Pancreas (tissue), 10 donors: ENCODE results near the gene APC2. TPM values are rescaled to one million over a fixed set of nuclear protein-coding genes. Genes with fewer than 3 reads are reported as not detected.

Source experiments
- ATAC-seq, 4 donors: fragments of 200-7000 bp; cut with Tn5 transposase; one replicate each; pipeline versions ENCODE4 v1.8.0 to v1.9.1; 2020; ENCODE audit warnings: mild to moderate bottlenecking in 4 of 4, moderate library complexity in 4 of 4
- DNase-seq, 6 donors: peaks; one replicate each; pipeline ENCODE4 v3.0.0-alpha.2; 2020
- FAIRE-seq: peaks from 2 replicates; lab custom pipeline; 2012; peaks lifted over from hg19 to GRCh38; lab: Jason Lieb, UNC
- H3K27ac ChIP-seq, 4 donors: fragments of 200-600 bp; sonication (generic); 1 replicate in 3 of 4; 2 replicates in 1 of 4; pipeline versions ENCODE4 v1.5.0 to v1.8.0; 2020
- H3K27me3 ChIP-seq, 4 donors: fragments of 200-600 bp; one replicate each; pipeline ENCODE4 v1.8.0; 2021
- H3K36me3 ChIP-seq, 3 donors: fragments of 200-600 bp; sonication (generic) in 1 of 3; one replicate each; pipeline versions ENCODE4 v1.5.0 to v1.8.0; 2020 to 2021
- H3K4me1 ChIP-seq, 3 donors: fragments of 200-600 bp; one replicate each; pipeline ENCODE4 v1.8.0; 2021
- H3K4me3 ChIP-seq, 4 donors: fragments of 200-600 bp; sonication (generic) in 2 of 4; one replicate each; pipeline versions ENCODE4 v1.5.0 to v1.8.0; 2020 to 2021
- H3K9me3 ChIP-seq, 4 donors: fragments of 200-600 bp; one replicate each; pipeline ENCODE4 v1.8.0; 2021
- CTCF ChIP-seq, 4 donors: fragments of 200-600 bp; sonication (generic) in 3 of 4; IDR thresholded peaks; one replicate each; pipeline versions ENCODE4 v1.5.0 to v1.8.0; 2021; ENCODE audit warnings: antibody characterized with exemption in 4 of 4
- WGBS, 2 donors: extraction: QIAGEN DNeasy Blood & Tissue Kit; methylation state at CpG; one replicate each; pipeline ENCODE4 v1.1.7; 2013; 5-methylcytosine and 5-hydroxymethylcytosine counted together
- intact Hi-C, 3 donors: fragments of 100-400 bp; cut with DNase I; formaldehyde crosslinking; loops; one replicate each; pipeline versions ENCODE4 v1.11.1 to v1.14.2; 2022
- polyA plus RNA-seq, 2 donors: library from polyadenylated mRNA; stranded (reverse); fragments of 200-250 nt; gene quantifications; one replicate each; pipeline ENCODE4 v1.2.3, GENCODE V29; 2013
- total RNA-seq, 6 donors: library from RNA; stranded (reverse); fragmentation: NEBNext Ultra II Directional in 4 of 6; extraction: Animal tissue kit (Norgen Biotek cat#: 25700) in 4 of 6; gene quantifications; one replicate each; pipeline versions ENCODE4 v1.2.1 to v1.2.4, GENCODE V29; 2021 to 2023
- donor health status: healthy with polysubstance abuse.
- donor health status: DM: no; HTN: no; CAD: no; lungs with moderate emphysema.
- donor health status: DM: no; HTN: no; CAD: no.
- donor health status: control.
- donor health status: control.
- donor health status: Bipolar disorder and iron deficiency.
- donor health status: DM: yes; HTN: yes; CAD: no.
- donor health status: DM: no; HTN: no; CAD: no.
- donor health status: DM: no; HTN: no; CAD: no.
- donor health status: DM: yes; HTN: yes; CAD: no.

Gene APC2
- total and polyA plus RNA-seq, 8 donors = 0.04 to 0.27 (median 0.06) TPM; not detected in 1

DNA sequence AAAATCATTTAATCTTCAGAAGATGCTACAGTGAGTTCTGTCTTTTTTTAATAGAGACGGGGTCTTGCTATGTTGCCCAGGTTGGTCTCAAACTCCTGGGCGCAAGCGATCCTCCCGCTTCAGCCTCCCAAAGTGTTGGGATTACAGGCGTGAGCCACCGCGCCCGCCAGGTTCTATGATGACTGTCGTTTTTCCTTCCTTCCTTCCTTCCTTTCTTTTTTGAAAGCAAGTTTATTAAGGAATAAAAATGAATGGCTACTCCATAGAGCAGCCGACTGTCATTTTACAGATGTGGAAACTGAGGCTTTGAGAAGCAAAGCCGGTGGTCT lies 48.1 kb upstream of the APC2 start:
- FAIRE-seq (no peak), ATAC-seq (no peak), DNase-seq (no peak)
- peaks cover 0 to 11% (median 7%) of the 10 kb centered on the region in 3 donors for H3K4me1 ChIP-seq
- no peak for TF ChIP-seq CTCF (IDR thresholded peaks at IDR 0.05)
- H3K9me3 ChIP-seq = no peaks in the 10 kb centered on the region
- H3K4me3 ChIP-seq = peak overlapping the region in 3 of 4 donors; percentile 80 to 96 (median 90)
- no peak overlapping the region for H3K27ac ChIP-seq
- intact Hi-C loops = no loop called here
- 60 to 61% methylated on average over 11 of the region's 11 CpGs for WGBS, 2 donors
- no peaks in the 10 kb centered on the region for H3K27me3 ChIP-seq
- H3K36me3 ChIP-seq = no peaks in the 10 kb centered on the region

- intact Hi-C loops = no loop called here
- no peak overlapping the region for H3K27ac ChIP-seq
- H3K9me3 ChIP-seq = no peaks in the 10 kb centered on the region
- no peak for TF ChIP-seq CTCF (IDR thresholded peaks at IDR 0.05)
- no peaks in the 10 kb centered on the region for H3K27me3 ChIP-seq
- DNase-seq (no peak), ATAC-seq (no peak), FAIRE-seq (no peak)
- H3K4me3 ChIP-seq = no peak overlapping the region
- H3K36me3 ChIP-seq = no peaks in the 10 kb centered on the region
- 62% methylated on average over 25 of the region's 25 CpGs for WGBS, 2 donors
- H3K4me1 ChIP-seq = peaks cover 0 to 11% (median 7%) of the 10 kb centered on the region in 3 donors
Observed at GRCh38 chr19:1402411-1403070, 47.4 kb upstream of the APC2 start.

GRCh38 chr19:1406774-1407527 lies 43.0 kb upstream of the APC2 start:
- FAIRE-seq = no peak
- H3K9me3 ChIP-seq = no peaks in the 10 kb centered on the region
- H3K27ac ChIP-seq = peak overlapping the region; percentile 65 to 79 (median 73)
- H3K27me3 ChIP-seq = no peaks in the 10 kb centered on the region
- intact Hi-C loops = no loop called here
- H3K4me1 ChIP-seq = peaks cover 27 to 35% (median 31%) of the 10 kb centered on the region in 3 donors
- ATAC-seq = peak; percentile 85 to 89 (median 88)
- no peaks in the 10 kb centered on the region for H3K36me3 ChIP-seq
- peak in 1 of 4 donors; percentile 25 for TF ChIP-seq CTCF (IDR thresholded peaks at IDR 0.05)
- 0% methylated on average over 51 to 72 of the region's 72 CpGs for WGBS, 2 donors
- H3K4me3 ChIP-seq = peak overlapping the region; percentile 23 to 100 (median 60)
- peak; percentile 97 to 100 (median 99) for DNase-seq

DNA sequence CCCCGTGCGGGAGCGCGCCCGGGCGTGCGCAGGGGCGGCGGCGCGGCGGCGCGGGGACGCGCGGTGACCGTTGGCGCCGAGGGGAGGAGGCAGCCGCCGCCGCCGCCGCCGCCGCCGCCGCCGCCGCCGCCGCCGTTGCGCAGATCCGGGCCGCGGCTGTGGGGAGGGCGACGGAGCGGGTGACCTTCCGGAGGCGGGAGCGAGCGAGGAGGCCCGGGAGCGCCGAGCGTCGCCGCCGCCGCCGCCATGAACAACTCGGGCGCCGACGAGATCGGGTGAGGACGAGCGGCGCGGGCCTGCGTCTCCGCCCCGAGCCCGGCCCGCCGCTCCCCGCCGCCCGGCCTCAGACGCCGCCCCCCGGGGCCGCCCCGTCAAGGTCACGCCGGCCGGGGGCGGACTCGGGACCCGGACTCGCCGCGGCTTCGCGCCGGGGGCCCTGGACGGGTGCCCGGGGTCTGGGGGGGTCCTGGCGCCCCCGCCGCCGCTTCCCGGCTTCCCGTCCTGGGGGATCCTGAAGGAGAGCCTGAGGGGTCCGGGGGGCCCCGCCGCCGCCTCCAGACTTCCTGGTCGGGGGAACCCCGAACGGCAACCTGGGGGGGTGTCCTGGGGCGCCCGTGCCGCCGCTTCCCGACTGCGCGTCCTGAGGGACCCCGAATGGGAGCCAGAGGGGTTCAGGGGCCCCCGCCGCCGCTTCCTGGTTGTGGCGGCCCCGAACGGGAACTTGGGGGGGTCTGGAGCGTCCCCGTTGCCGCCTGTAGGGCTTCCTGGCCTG lies 42.2 kb upstream of the APC2 start, which contains the start of gene DAZAP1:
TSS of gene DAZAP1 (plus strand) at position 59 of the 772 bp plus-strand sequence. CDS start at position 247, 188 bp downstream.
- no peak for FAIRE-seq
- H3K27ac ChIP-seq = peak within 1 kb of the TSS; percentile 87 to 91 (median 88)
- H3K27me3 ChIP-seq = no peaks in the 10 kb centered on the region
- intact Hi-C loops = no loop called here
- peak within 1 kb of the TSS; percentile 80 to 100 (median 92) for H3K4me3 ChIP-seq
- H3K9me3 ChIP-seq = no peaks in the 10 kb centered on the region
- peaks cover 34 to 38% (median 36%) of the 10 kb centered on the region in 3 donors for H3K4me1 ChIP-seq
- no peak for TF ChIP-seq CTCF (IDR thresholded peaks at IDR 0.05)
- peak in 5 of 6 donors; percentile 60 to 90 (median 81) for DNase-seq
- no peaks in the 10 kb centered on the region for H3K36me3 ChIP-seq
- WGBS, 2 donors = 0% methylated on average over 15 to 121 of the region's 121 CpGs
- ATAC-seq = peak in 2 of 4 donors; percentile 3 to 6
